NCI-H2029 treated with DMSO at 0.1 percent for 48 hours (cell line): ENCODE data around the gene ANKRD53.
A peak's percentile ranks its signal among the peaks of the same experiment; 100 is the strongest.

Source experiments
- DNase-seq: peaks from one replicate; lab custom pipeline; 2025; lab: John Stamatoyannopoulos, UW

The ANKRD53 gene

DNA sequence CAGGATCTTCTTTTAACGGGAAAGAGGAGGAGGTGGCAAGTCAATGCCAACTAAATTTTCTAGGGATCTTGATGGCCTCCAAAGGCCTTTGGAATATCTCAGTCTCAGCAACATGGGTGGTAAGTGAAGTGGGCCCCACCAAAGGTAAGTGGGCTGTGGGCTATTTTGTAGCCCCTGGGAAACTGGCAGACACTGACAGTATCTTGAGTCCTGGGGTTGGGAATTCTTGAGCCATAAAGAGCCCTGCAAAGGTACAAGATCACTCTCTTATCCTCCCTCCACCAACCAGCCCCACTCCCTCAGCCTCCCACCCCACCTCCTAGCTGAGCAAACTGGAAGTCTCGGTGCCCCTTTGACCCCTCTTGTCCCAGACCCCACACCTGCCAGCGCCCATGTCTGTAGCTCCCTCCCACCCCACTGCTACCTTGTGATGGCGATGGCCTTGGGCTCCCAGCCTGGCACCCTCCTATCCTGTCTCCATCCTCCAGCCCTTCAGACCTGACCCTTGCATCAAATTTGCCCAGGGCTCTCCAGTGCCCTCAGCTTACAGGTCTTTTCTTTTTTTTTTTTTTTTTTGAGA is 34.2 kb upstream of the ANKRD53 start:
- no peak for DNase-seq

DNA sequence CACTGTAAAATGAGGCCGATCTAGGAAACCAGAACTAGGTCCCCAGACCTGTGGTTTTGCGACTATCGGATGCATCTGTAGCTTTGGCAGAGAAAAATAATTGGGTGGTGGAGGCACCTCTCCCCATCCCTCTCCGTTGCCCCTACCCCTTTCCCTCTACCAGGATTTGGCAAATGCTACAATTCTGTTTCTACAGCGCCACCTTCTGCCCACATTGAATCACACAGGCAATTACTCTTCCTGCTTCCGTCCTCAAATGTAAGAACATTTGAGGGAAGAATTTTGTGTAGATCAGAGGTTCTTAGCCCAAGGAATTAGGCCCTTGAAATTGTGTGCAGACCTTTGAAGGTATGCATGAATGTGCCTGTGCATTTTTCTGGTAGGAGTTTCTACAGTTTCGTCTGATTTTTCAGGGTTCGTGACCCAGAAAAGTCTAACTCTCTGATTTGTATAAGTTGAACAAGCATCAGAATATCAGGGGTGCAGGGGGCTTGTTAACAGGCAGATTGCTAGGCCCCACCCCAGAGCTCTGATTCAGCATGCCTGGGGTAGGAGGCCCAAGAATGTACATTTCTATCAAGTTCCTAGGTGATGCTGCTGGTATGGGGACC is 31.5 kb upstream of the ANKRD53 start:
- peak; percentile 49 for DNase-seq

DNA sequence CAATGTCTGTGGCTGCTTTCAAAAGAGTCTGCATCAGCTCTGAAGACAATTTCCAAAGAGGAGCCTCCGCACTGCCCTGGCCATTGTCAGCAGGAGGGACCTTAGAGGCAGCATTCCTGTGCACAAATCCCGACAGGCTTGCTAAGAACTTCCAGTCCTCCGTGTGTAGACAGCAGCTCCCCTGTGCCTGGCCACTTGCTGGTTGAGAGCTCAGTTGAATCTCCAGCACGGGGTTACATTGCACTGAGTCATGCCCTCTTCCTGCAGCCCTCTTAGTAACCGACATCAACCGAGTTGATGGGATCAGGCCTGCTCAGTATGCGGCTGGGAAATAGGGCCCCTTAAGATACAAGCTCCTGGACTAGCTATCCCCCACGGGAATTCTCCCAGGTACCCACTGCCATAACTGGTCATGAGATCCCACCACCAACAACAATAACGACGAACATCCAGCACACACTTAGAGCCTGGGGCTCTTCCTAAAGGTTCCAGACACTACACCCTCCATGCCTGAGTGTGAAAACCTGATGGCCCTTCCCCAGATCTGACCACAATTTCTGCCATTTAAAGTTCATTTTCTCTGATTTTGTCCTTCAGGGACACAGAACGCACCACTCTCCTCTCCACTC is 30.8 kb upstream of the ANKRD53 start:
- no peak for DNase-seq

DNA sequence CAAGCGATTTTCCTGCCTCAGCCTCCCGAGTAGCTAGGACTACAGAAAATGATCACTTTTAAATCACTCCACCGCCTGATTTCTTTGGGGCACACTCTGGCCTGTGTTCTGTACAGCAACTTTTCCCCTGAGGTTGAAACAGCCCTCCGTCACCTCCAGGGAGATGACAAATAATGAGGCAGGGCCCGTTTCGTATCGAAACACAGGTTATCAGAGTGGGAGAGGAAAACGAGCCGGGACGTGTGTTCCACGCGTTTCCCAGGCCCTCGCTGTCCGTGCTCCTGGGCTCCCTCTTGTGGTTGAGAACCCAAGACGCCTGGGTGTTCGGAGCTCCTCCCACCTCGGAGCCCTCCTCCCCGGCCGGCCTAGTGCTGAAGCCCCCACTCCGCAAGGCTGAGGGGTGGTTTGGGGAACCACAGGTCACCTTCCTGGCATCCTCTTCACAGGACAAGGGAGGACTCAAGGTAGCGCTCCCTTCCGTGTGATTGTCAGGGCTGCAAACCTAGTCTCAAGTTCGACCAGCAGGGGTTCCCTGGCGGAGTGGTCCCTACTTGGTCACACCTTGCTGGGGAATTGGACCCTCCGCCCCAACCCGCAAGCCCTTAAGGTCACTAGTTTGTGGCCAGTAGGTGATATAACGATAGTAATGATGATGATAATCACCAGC is 30.0 kb upstream of the ANKRD53 start:
- DNase-seq, result peak; percentile 6

DNA sequence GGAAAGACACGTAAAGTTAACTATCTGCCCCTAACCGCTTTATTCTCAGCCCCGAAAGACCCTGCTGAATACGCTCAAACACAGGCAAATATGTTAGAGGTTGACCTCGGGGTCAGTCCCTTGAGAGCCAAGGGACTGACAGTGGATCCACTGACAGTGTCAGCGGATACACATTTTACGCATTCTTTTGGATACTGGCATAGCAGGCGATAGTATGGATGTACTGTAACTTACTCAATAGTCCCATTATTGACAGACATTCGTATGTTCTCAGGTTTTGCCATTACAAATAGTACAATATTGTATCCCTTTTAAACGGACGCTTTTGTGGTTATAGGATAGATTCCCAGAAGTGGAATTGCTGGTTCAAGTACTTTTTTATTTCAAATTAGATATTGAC is 29.3 kb upstream of the ANKRD53 start:
- no peak for DNase-seq

DNA sequence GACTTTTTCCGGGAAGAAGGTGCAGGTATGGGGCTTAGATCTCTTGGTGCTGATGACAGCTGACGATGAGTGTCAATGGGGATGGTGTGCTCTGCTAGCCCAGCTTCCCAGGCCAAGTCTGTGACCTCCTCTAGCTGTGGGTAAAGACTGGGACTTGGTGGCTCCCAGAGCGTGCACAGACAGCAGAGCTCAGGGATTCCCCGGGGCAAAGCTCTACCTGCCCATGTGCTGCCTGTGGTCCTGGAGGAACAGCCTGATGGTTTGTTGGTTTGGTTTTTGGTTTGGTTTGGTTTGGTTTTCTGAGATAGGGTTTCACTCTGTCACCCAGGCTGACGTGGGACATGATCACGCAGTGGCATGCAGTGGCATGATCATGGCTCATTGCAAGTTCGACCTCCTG is 23.5 kb upstream of the ANKRD53 start:
- DNase-seq, result no peak

DNA sequence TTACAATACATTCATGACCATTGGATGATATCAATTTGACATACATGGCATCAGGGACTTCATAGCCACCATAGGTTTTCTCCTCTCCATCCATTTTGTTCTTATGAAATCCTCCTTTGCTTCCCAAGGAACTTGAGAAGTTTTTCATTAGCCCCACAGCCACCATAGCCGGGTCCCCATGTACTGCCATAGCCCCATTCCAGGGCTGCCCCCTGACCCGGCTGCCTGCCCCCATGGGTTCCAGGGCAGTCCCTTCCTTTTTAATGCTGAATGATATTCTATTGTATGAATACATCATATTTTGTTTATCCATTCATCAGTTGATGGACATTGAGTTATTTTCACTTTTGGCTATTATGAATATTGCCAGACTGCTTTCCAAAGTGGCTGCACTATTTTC is 22.3 kb upstream of the ANKRD53 start:
- no peak for DNase-seq

DNA sequence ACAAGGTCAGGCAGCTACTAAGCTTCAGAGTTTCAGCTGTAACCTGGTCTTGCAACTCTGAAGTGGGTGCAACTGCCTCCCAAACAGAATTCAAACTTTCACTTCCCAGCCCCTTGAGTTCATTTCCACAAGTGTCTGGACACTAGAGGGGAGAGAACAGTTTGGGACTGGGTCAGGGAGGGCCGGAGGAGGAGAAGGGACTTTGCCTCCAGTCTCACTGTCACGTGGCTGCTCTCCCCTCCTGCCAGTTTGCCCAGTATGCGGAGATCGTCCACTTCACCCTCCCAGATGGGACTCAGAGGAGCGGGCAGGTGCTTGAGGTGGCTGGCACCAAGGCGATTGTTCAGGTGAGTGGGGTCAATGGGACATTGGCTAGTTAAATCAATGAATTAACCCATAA is 20.6 kb upstream of the ANKRD53 start:
- no peak for DNase-seq

DNA sequence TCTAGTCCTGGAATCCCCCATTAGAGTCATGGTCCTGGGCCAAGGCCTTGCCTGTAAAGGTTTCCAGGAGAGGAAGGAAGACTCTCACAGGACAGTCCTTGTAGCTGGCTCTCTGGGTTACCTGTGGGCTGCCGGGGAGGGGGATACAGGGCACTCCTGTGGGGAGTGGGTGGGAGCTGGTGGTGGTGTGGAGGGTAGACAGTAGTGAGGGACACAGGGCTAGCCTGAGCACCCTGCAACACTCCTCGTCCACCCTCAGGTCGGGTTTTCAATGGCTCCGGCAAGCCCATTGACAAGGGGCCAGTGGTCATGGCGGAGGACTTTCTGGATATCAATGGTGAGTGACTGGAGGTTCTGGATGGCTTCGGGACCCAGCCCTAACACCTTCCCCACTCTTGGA is 19.7 kb upstream of the ANKRD53 start:
- no peak for DNase-seq

DNA sequence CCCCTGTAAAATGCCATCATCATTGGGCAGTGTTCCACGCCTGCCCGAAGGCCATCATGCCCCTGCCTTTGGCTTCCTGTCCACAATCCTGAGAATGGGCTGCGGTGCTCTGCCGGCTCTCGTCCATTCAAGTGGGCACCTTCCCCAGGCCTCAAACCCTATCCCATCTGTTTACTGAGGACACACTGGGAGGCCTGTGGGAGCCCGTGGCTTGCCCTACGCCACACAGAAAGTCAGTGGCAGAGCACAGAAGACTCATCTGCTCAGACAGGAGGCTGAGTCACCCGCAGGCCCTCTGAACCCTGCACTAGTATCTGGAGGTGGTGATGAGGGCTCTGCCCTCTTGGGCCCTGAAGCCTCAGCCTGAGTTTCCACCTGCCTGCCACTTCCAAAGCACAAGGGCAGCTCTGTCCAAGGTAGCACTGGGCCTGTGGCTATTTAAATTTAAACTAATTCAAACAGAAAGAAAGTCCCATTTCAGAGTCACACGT is 19.1 kb upstream of the ANKRD53 start:
- no peak for DNase-seq

DNA sequence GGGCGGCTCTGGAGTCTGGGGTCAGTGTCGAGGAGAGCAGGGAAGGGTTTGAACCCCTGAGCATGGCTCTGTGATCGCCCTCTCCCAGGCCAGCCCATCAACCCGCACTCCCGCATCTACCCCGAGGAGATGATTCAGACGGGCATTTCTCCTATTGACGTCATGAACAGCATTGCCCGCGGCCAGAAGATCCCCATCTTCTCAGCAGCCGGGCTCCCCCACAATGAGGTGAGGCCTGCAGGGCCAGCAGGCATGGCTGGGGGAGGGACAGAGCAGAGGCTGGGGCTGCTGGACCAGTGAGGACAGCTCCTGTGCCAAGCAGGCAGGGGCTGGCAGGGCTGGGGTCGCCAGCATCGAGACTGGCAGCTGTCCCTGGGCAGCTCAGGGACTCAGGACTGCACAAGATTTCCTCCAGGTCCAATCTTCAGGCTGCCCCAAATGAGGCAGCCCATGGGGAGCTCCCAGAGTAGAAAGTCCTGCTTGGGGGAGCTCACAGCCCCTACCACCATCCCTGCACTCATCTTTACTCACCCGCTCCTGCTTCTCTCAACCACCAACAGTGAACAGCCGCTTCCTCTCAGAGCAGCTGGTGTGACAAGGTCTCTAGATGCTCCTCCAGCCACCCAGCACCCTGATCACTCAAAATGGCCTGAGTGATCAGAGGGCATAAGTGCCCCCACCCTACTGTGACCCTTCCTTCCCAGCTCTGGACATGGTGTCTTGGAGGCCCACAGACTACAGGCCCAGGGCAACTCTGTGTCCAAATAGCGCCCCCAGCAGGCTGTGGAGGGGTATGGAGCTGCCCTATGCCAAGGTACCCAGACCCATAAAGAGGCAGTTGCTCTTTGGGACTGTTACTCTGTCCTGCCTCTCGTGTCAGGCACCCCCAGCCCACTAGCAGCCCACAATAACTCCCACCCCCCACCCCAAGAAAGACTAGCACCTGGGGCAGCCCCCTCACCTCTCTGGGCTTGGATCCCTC is 18.3 kb upstream of the ANKRD53 start:
- DNase-seq, result no peak

DNA sequence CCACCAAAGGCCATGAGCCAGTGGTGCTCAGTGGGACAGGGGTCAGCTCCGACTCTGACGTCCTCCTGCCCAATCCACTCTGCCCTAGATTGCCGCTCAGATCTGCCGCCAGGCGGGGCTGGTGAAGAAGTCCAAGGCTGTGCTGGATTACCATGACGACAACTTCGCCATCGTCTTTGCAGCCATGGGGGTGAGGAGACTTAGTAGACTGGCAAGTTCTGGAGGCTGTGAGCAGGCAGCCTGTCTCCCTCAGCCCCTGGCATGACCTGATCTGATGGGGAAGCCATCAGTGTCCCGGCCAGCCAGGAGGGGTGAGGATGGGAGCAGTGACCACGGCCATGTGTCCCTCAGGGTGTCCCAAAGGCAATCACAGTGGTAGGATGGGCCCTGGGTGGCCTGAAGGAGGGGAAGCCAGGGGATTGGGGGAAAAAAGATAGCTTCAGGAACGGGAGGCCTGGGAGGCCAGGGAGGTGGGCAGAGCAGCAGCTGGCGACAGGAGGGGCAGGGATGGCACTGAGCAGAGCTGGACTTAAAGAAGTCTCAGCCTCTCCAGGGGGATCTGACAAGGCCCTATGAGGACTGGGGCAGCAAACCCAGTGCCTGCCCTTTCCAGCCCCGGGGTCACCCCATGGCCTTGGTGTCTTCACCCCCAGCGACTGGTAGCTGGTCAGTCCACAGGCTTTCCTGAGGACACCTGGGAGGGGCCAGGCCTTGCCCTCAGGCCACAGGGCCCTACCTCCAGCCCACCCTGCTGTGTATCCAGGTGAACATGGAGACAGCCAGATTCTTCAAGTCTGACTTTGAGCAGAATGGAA is 17.4 kb upstream of the ANKRD53 start:
- DNase-seq, result no peak

DNA sequence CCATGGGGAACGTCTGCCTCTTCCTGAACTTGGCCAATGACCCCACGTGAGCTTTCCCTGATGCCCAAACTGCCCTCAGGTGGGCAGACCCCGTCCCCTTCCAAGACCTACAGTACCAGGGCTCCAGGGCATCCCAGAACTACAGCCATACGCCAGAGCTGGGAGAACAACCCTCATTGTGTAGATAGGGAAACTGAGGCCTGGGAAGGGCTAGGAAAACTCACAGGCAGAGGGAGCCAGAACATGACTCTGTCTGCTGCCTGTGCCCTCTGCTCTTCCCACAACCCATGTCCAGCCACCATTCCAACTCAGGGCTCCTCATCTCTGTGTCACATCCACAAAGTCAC is 16.8 kb upstream of the ANKRD53 start:
- DNase-seq, result no peak

DNA sequence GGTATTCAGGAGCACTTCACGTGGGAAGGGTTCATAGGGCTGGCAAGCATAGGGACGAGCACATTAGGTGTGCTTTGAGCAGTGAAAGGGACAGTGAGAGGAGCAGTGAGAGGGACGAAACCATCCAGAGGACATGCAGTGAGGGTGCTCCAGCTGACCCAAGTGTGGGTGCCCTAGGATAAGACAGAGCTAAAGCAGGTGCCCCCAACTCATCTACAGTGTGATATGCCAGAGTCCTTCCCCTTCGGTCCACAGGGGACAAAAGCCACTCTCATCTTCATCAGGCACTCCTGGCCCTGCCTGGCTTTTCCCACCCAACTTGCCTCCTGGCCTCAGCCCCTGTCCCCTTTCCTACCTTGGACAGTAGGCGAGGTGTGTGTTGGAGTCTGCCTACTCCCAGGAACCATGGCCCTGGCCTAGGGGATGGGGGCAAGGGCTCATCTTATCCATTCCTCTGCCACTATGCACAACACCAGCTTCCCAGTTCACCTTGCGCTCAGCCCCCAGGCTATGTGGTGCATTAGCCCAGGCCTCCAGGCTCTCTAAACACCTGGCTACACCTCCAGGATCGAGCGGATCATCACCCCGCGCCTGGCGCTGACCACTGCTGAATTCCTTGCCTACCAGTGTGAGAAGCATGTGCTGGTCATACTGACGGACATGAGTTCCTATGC is 16.1 kb upstream of the ANKRD53 start:
- DNase-seq, result no peak

DNA sequence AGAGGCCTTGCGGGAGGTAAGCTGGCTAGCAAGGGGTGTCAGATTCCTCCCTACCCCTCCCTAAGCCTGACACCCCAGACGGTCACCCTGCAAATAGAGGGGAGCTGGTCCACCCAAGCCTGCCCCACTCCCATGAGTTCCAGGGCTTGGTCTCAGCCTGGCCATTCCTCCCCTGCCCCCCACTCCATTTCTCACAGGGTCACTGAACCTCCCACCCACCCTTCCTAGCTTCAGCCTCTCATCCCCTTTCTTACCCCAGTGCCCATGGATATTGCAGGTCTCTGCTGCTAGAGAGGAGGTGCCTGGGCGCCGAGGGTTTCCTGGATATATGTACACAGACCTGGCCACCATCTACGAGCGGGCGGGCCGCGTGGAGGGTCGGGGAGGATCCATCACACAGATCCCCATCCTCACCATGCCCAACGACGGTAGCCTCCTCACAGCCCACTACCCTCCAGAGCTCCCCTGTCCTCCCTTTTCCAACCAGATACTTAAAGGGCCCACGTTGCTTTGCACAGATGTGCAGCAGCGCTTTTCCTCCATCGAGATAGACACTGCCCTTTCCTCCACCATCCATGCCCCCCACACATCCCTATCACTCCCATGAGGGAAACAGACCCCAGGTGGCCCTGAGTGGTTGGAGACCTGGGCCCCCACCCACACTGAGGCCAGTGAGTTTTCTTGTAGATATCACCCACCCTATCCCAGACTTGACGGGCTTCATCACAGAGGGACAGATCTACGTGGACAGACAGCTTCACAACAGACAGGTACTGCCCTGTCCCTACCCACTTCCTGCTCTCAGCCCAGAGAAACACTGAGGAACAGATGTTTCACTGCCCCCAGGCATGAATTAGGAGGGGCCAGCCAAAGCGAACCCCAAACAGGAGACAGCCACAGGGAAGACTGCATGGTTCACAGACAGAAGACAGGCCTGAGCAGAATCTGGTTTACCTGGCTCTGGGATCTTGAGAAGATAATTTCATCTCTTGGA is 15.2 kb upstream of the ANKRD53 start:
- DNase-seq, result no peak

DNA sequence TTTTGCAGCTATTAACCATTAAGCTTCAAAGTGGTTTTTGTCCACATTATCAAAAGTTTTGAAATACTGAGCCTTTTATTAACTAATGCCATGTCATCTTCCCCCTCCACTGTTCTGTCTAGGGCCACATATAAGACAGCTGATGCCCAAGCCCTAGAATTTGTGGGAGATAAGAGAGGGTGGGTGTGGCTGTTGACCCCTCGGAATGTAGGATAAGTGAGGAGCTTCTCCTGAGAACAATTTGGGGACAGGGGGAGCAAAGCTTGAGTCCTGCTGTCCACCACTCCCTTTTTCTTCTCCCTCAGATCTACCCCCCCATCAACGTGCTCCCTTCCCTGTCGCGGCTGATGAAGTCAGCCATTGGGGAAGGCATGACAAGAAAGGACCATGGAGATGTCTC is 14.3 kb upstream of the ANKRD53 start:
- no peak for DNase-seq

DNA sequence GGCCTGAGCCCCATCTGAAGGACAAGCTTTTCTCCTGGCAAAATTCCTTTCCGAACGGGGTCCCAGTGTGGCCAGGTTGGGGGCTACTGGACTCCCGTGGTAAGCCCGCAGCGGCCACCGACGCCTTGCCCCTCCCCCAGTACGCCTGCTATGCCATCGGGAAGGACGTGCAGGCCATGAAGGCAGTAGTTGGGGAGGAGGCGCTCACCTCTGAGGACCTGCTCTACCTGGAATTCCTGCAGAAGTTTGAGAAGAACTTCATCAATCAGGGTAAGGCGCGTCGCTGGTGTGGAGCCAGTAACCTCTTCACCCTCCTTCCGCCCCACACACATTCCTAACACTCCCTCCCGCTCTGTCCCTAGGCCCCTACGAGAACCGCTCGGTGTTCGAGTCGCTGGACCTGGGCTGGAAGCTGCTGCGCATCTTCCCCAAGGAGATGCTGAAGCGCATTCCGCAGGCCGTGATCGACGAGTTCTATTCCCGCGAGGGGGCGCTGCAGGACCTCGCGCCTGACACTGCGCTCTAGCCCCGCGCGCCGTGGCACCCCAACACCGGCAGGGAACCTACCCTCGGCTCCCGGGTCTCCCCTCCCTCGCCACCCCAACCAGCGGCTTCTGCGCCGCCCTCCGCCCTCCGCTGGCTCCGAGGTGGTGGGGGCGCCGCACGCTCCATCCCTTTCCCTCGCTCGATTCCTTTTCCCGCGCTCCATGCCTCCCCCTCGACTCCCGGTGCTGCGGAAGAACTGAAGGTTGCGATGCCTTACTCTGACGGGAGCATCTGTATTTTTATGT is 13.6 kb upstream of the ANKRD53 start:
- no peak for DNase-seq

DNA sequence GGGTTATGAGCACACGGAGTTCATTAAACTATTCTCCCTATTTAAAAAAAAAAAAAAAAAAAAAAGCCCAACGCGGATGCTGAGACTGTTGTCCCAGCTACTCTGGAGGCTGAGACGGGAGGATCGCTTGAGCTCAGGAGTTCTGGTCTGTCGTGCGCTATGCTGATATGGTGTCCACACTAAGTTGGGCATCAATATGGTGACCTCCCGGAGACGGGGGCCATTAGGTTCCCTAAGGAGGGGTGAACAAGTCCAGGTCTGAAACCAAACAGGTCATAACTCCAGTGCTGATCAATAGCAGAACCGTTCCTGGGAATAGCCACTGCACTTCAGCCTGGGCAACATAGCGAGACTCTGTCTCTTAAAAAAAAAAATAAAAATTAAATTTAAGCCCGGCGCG is 12.9 kb upstream of the ANKRD53 start:
- DNase-seq, result no peak

DNA sequence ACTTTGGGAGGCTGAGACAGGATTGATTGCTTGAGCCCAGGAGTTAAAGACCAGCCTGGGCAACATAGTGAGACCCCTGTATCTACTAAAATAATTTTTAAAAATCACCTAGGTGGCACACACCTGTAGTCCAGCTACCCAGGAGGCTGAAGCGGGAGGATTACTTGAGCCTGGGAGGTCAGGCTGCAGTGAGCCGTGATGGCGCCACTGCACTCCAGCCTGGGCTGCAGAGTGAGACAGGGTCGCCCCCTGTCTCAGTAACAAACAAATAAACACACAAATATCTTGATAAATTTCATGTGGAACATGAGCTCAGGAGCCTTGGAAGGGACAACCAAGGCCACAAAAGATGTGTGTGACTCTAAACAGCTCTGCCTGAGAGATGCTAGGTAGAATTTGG is 11.7 kb upstream of the ANKRD53 start:
- DNase-seq, result no peak
